ENCODE measurements around the gene TEX36.
"Not testable (repeated sequence)": the region's sequence is repeated elsewhere in the genome, so short reads cannot be mapped to it uniquely, and the experiment has no call there.

Gene TEX36

GRCh38 chr10:125698481-125698998, 15.6 kb upstream of the TEX36 start:
- DNase-seq (ENCODE audit: extremely low read depth, low read depth): no peak
- TF ChIP-seq CTCF (IDR thresholded peaks at IDR 0.05; ENCODE audit: low read depth, low read length): no peak

GRCh38 chr10:125696884-125697283, 13.9 kb upstream of the TEX36 start:
- not testable (repeated sequence) for DNase-seq (ENCODE audit: extremely low read depth, low read depth)

- peak; percentile 69 for DNase-seq (ENCODE audit: extremely low read depth, low read depth)
- no peak for TF ChIP-seq CTCF (IDR thresholded peaks at IDR 0.05; ENCODE audit: low read depth, low read length)
These were observed 11.9 kb upstream of the TEX36 start for GRCh38 chr10:125694883-125695282.

- TF ChIP-seq CTCF (IDR thresholded peaks at IDR 0.05; ENCODE audit: low read depth, low read length): no peak
- DNase-seq (ENCODE audit: extremely low read depth, low read depth): no peak
These were observed 10.5 kb upstream of the TEX36 start for GRCh38 chr10:125693524-125693847.

- no peak for TF ChIP-seq CTCF (IDR thresholded peaks at IDR 0.05; ENCODE audit: low read depth, low read length)
- peak; percentile 82 for DNase-seq (ENCODE audit: extremely low read depth, low read depth)
These were observed 9.9 kb upstream of the TEX36 start for GRCh38 chr10:125692601-125693523.

- no peak for TF ChIP-seq CTCF (IDR thresholded peaks at IDR 0.05; ENCODE audit: low read depth, low read length)
These were observed 9.2 kb upstream of the TEX36 start for GRCh38 chr10:125692196-125692595.

GRCh38 chr10:125691160-125691981, 8.4 kb upstream of the TEX36 start:
- TF ChIP-seq CTCF (IDR thresholded peaks at IDR 0.05; ENCODE audit: low read depth, low read length): no peak

More at GRCh38 chr10:125692196-125692595, 9.2 kb upstream of the TEX36 start:
- DNase-seq (ENCODE audit: extremely low read depth, low read depth): no peak

More at GRCh38 chr10:125691160-125691981, 8.4 kb upstream of the TEX36 start:
- peak; percentile 67 for DNase-seq (ENCODE audit: extremely low read depth, low read depth)

All from AG09319 (cell line).